BJ (cell line): Measurements from ENCODE around the gene MYO3B. TPM values are rescaled to one million over a fixed set of nuclear protein-coding genes. Genes with fewer than 3 reads are reported as not detected.
"Not testable (repeated sequence)": the region's sequence is repeated elsewhere in the genome, so short reads cannot be mapped to it uniquely, and the experiment has no call there.

Experiments
- CTCF ChIA-PET: fragments of 350-600 bp; formaldehyde crosslinking; extraction: SDS; loops from one replicate; lab custom pipeline; 2021; ENCODE audit warnings: antibody characterized with exemption, inconsistent platforms; lab: Yijun Ruan, JAX
- POLR2A ChIA-PET: fragments of 300-600 bp; sonication (Branson Sonifier 250); formaldehyde crosslinking; extraction: SDS; loops from one replicate; lab custom pipeline; 2021; ENCODE audit warnings: antibody characterized with exemption; lab: Charles Lee
- DNase-seq: peaks from one replicate; pipeline ENCODE4 v3.0.0-alpha.2; 2011; ENCODE audit warnings: low read depth
- H3K27me3 ChIP-seq: 2 replicates; pipeline ENCODE4 v1.6.0; 2011; ENCODE audit warnings: low read length; ENCODE audit not compliant: control insufficient read depth, insufficient read depth
- H3K36me3 ChIP-seq: 2 replicates; pipeline ENCODE4 v1.5.1; 2011; ENCODE audit warnings: low read length; ENCODE audit not compliant: control insufficient read depth, insufficient read depth
- H3K4me3 ChIP-seq: 2 replicates; pipeline ENCODE4 v1.5.1; 2011; ENCODE audit warnings: low read depth, mild to moderate bottlenecking, control low read depth, low read length
- CTCF ChIP-seq: IDR thresholded peaks from 2 replicates; pipeline ENCODE4 v1.5.1; 2011; ENCODE audit warnings: low read depth, mild to moderate bottlenecking, control low read depth, inconsistent platforms, low read length, moderate library complexity; ENCODE audit not compliant: insufficient read depth
- polyA plus RNA-seq: library from polyadenylated mRNA; depleted of rRNA; stranded (reverse); fragments of >200 nt; gene quantifications from 2 replicates; pipeline ENCODE4 v1.2.3, GENCODE V29; 2011

MYO3B gene
- polyA plus RNA-seq, 1 experiment: not detected

GRCh38 chr2:170212625-170213280 is 34.8 kb downstream of the MYO3B start:
- H3K27me3 ChIP-seq: no peaks in the 10 kb centered on the region
- H3K36me3 ChIP-seq: no peaks in the 10 kb centered on the region
- no peak for DNase-seq
- no peak overlapping the region for H3K4me3 ChIP-seq
- ChIA-PET CTCF (no interaction called here), POLR2A (no interaction called here)
- no peak for TF ChIP-seq CTCF

GRCh38 chr2:170213281-170213625 is 35.3 kb downstream of the MYO3B start:
- H3K4me3 ChIP-seq, H3K27me3 ChIP-seq, POLR2A ChIA-PET, CTCF ChIA-PET, DNase-seq, H3K36me3 ChIP-seq: not testable (repeated sequence)

GRCh38 chr2:170213651-170214050 is 35.7 kb downstream of the MYO3B start:
- no peaks in the 10 kb centered on the region for H3K27me3 ChIP-seq
- H3K36me3 ChIP-seq: no peaks in the 10 kb centered on the region
- DNase-seq: no peak
- no peak overlapping the region for H3K4me3 ChIP-seq
- ChIA-PET CTCF (no interaction called here), POLR2A (no interaction called here)
- no peak for TF ChIP-seq CTCF

- H3K27me3 ChIP-seq: no peaks in the 10 kb centered on the region
- no peak for TF ChIP-seq CTCF
- DNase-seq: no peak
- no peak overlapping the region for H3K4me3 ChIP-seq
- no peaks in the 10 kb centered on the region for H3K36me3 ChIP-seq
- ChIA-PET POLR2A (no interaction called here), CTCF (interaction anchor here (0.9 kb wide), 1 partner anchor 29 kb away, joined by 3 read pairs; no protein-coding TSS in a partner anchor)
Measured at GRCh38 chr2:170214309-170214948, 36.5 kb downstream of the MYO3B start.

- CTCF ChIA-PET: interaction anchor here (0.9 kb wide), 1 partner anchor 28 kb away, joined by 3 read pairs; no protein-coding TSS in a partner anchor
- no peak for DNase-seq
- TF ChIP-seq CTCF: no peak
- no peaks in the 10 kb centered on the region for H3K27me3 ChIP-seq
- POLR2A ChIA-PET: no interaction called here
- no peaks in the 10 kb centered on the region for H3K36me3 ChIP-seq
- no peak overlapping the region for H3K4me3 ChIP-seq
Measured at GRCh38 chr2:170215021-170215420, 37.1 kb downstream of the MYO3B start.

GRCh38 chr2:170216428-170216827 is 38.5 kb downstream of the MYO3B start:
- POLR2A ChIA-PET: no interaction called here
- no peak for TF ChIP-seq CTCF
- CTCF ChIA-PET: no interaction called here
- H3K36me3 ChIP-seq: no peaks in the 10 kb centered on the region
- no peak overlapping the region for H3K4me3 ChIP-seq
- H3K27me3 ChIP-seq: no peaks in the 10 kb centered on the region
- no peak for DNase-seq
